GM12878 (cell line): ENCODE data around the gene C3orf20.

Experiments used
- HCFC1 ChIP-seq: fragments of 150-350 bp; IDR thresholded peaks from 2 replicates; pipeline ENCODE4 v1.6.1; 2014; ENCODE audit warnings: low read length
- POLR2AphosphoS5 ChIP-seq: IDR thresholded peaks from 2 replicates; pipeline ENCODE4 v1.6.1; 2011; ENCODE audit warnings: mild to moderate bottlenecking, low read length, inconsistent platforms

- TF ChIP-seq POLR2AphosphoS5 (no peak), HCFC1 (no peak)
Observed at GRCh38 chr3:14761866-14762265, 86.9 kb downstream of the C3orf20 start.
